IMR-90 (cell line): ENCODE data around the gene FOXB1. TPM values are rescaled to one million over a fixed set of nuclear protein-coding genes. Genes with fewer than 3 reads are reported as not detected.

Experiments
- ATAC-seq: fragments of 200-7000 bp; cut with Tn5 transposase; 2 replicates; pipeline ENCODE4 v1.9.1; 2020; ENCODE audit warnings: low read depth, mild to moderate bottlenecking, moderate library complexity
- BruUV-seq: library from RNA; stranded (reverse); fragments of 400-500 nt; replicated peaks from 2 replicates; lab custom pipeline; 2021; lab: Mats Ljungman, UMichigan
- CTCF ChIA-PET: fragments of 300-600 bp; formaldehyde crosslinking; extraction: SDS; loops from one replicate; lab custom pipeline; 2021; ENCODE audit warnings: antibody characterized with exemption; lab: Yijun Ruan, JAX
- POLR2A ChIA-PET: fragments of 300-600 bp; sonication (Branson Sonifier 250); formaldehyde crosslinking; loops from one replicate; lab custom pipeline; 2022; ENCODE audit warnings: antibody characterized with exemption; ENCODE audit not compliant: unreplicated experiment; lab: Charles Lee
- DNase-seq: peaks from one replicate; pipeline ENCODE4 v3.0.0; 2013
- H2AFZ ChIP-seq: replicated peaks from 2 replicates; pipeline ENCODE3; 2013; ENCODE audit warnings: low read length, mild to moderate bottlenecking; ENCODE audit not compliant: poor library complexity
- H2AK5ac ChIP-seq: 2 replicates; pipeline ENCODE4 v1.6.1; 2013; ENCODE audit warnings: low read depth, low read length, inconsistent platforms
- H2AK9ac ChIP-seq: replicated peaks from 2 replicates; pipeline ENCODE3; 2013; ENCODE audit warnings: mild to moderate bottlenecking, low read depth, low read length, moderate library complexity; ENCODE audit not compliant: poor library complexity
- H2BK120ac ChIP-seq: 2 replicates; pipeline ENCODE4 v1.6.1; 2013; ENCODE audit warnings: low read depth, low read length, inconsistent platforms
- H2BK15ac ChIP-seq: 3 replicates; pipeline ENCODE4 v1.6.1; 2013; ENCODE audit warnings: low read depth, low read length, inconsistent platforms
- H2BK20ac ChIP-seq: 2 replicates; pipeline ENCODE4 v1.6.1; 2013; ENCODE audit warnings: low read depth, mild to moderate bottlenecking, inconsistent platforms, low read length, moderate library complexity
- H2BK5ac ChIP-seq: 2 replicates; pipeline ENCODE4 v1.6.1; 2013; ENCODE audit warnings: mild to moderate bottlenecking, low read depth, low read length, inconsistent platforms; ENCODE audit not compliant: poor library complexity, severe bottlenecking
- H3K14ac ChIP-seq: replicated peaks from 2 replicates; pipeline ENCODE4 v1.6.1; 2013; ENCODE audit warnings: low read depth, low read length, inconsistent platforms
- H3K18ac ChIP-seq: 2 replicates; pipeline ENCODE4 v1.6.1; 2013; ENCODE audit warnings: low read depth, low read length, control low read depth
- H3K23ac ChIP-seq: 2 replicates; pipeline ENCODE4 v1.6.1; 2013; ENCODE audit warnings: low read depth, low read length, inconsistent platforms
- H3K27ac ChIP-seq: 2 replicates; pipeline ENCODE4 v1.5.1; 2013; ENCODE audit warnings: mild to moderate bottlenecking, control low read depth, low read length; ENCODE audit not compliant: insufficient read depth
- H3K27me3 ChIP-seq: 2 replicates; pipeline ENCODE4 v1.6.1; 2013; ENCODE audit warnings: low read length; ENCODE audit not compliant: control insufficient read depth, insufficient read depth
- H3K36me3 ChIP-seq: 2 replicates; pipeline ENCODE4 v1.6.1; 2013; ENCODE audit warnings: low read length, mixed read lengths; ENCODE audit not compliant: control insufficient read depth, insufficient read depth
- H3K4ac ChIP-seq: 2 replicates; pipeline ENCODE4 v1.6.1; 2013; ENCODE audit warnings: low read depth, low read length, inconsistent platforms
- H3K4me1 ChIP-seq: 2 replicates; pipeline ENCODE4 v1.6.1; 2013; ENCODE audit warnings: low read length, mixed read lengths; ENCODE audit not compliant: control insufficient read depth, insufficient read depth
- H3K4me2 ChIP-seq: 2 replicates; pipeline ENCODE4 v1.6.1; 2013; ENCODE audit warnings: low read depth, mild to moderate bottlenecking, control low read depth, low read length, moderate library complexity
- H3K4me3 ChIP-seq: 2 replicates; pipeline ENCODE4 v1.5.1; 2013; ENCODE audit warnings: low read depth, mild to moderate bottlenecking, control low read depth, low read length, moderate library complexity; ENCODE audit not compliant: insufficient read depth
- H3K56ac ChIP-seq: 2 replicates; pipeline ENCODE4 v1.6.1; 2013; ENCODE audit warnings: low read length, inconsistent platforms; ENCODE audit not compliant: insufficient read depth; ENCODE audit errors: extremely low read depth
- H3K79me1 ChIP-seq, 2 experiments: 2 replicates each; pipeline ENCODE4 v1.6.1; 2013; ENCODE audit warnings: low read length in 2 of 2, inconsistent platforms in 1 of 2, low read depth in 1 of 2
- H3K9ac ChIP-seq: 2 replicates; pipeline ENCODE4 v1.6.1; 2013; ENCODE audit warnings: low read depth, low read length, control low read depth
- H3K9me1 ChIP-seq: 2 replicates; pipeline ENCODE4 v1.6.1; 2013; ENCODE audit warnings: low read length, inconsistent platforms; ENCODE audit not compliant: insufficient read depth
- H3K9me3 ChIP-seq: 2 replicates; pipeline ENCODE4 v1.6.1; 2013; ENCODE audit warnings: low read length; ENCODE audit not compliant: control insufficient read depth, insufficient read depth
- H4K20me1 ChIP-seq: 2 replicates; pipeline ENCODE4 v1.6.1; 2013; ENCODE audit warnings: low read length, inconsistent platforms; ENCODE audit not compliant: insufficient read depth
- H4K5ac ChIP-seq: 2 replicates; pipeline ENCODE4 v1.6.1; 2013; ENCODE audit warnings: mild to moderate bottlenecking, low read depth, low read length, control low read depth
- H4K8ac ChIP-seq, 2 experiments: 2 replicates each; pipeline ENCODE4 v1.6.1; 2013; ENCODE audit warnings: low read depth in 2 of 2, low read length in 2 of 2, control low read depth in 1 of 2, inconsistent platforms in 1 of 2
- H4K91ac ChIP-seq: 2 replicates; pipeline ENCODE4 v1.6.1; 2013; ENCODE audit warnings: low read depth, low read length, inconsistent platforms; ENCODE audit not compliant: insufficient read depth
- BHLHE40 ChIP-seq: fragments of 150-350 bp; IDR thresholded peaks from 2 replicates; pipeline ENCODE4 v1.6.1; 2016; ENCODE audit warnings: mild to moderate bottlenecking, low read depth, low read length
- CEBPB ChIP-seq: IDR thresholded peaks from 2 replicates; pipeline ENCODE4 v1.6.1; 2012; ENCODE audit warnings: low read depth, low read length, improper control_type of control experiment
- CHD1 ChIP-seq: IDR thresholded peaks from 2 replicates; pipeline ENCODE4 v1.6.1; 2012; ENCODE audit warnings: low read depth, low read length, improper control_type of control experiment
- CTCF ChIP-seq: conservative IDR thresholded peaks from 2 replicates; pipeline ENCODE4 v1.5.1; 2012; ENCODE audit warnings: mild to moderate bottlenecking, low read depth, low read length, improper control_type of control experiment
- FOS ChIP-seq: fragments of 150-350 bp; IDR thresholded peaks from 2 replicates; pipeline ENCODE4 v1.6.1; 2016; ENCODE audit warnings: low read depth, low read length
- MAZ ChIP-seq: IDR thresholded peaks from 2 replicates; pipeline ENCODE4 v1.6.1; 2012; ENCODE audit warnings: low read depth, mild to moderate bottlenecking, low read length, improper control_type of control experiment, moderate library complexity, borderline replicate concordance
- MXI1 ChIP-seq: IDR thresholded peaks from 2 replicates; pipeline ENCODE4 v1.6.1; 2012; ENCODE audit warnings: low read depth, mild to moderate bottlenecking, low read length, moderate library complexity, borderline replicate concordance
- NFE2L2 ChIP-seq: fragments of 150-350 bp; IDR thresholded peaks from 2 replicates; pipeline ENCODE4 v1.6.1; 2016; ENCODE audit warnings: low read depth, mild to moderate bottlenecking, low read length
- POLR2A ChIP-seq: IDR thresholded peaks from 2 replicates; pipeline ENCODE4 v1.6.1; 2012; ENCODE audit warnings: mild to moderate bottlenecking, low read depth, low read length
- RAD21 ChIP-seq: IDR thresholded peaks from 2 replicates; pipeline ENCODE4 v1.6.1; 2012; ENCODE audit warnings: low read length, improper control_type of control experiment
- RCOR1 ChIP-seq: IDR thresholded peaks from 2 replicates; pipeline ENCODE4 v1.6.1; 2012; ENCODE audit warnings: mild to moderate bottlenecking, low read length, improper control_type of control experiment; ENCODE audit not compliant: insufficient replicate concordance
- RFX5 ChIP-seq: IDR thresholded peaks from 2 replicates; pipeline ENCODE4 v1.8.0; 2012; ENCODE audit warnings: low read depth, mild to moderate bottlenecking, low read length, moderate library complexity
- SMC3 ChIP-seq: fragments of 150-350 bp; IDR thresholded peaks from 2 replicates; pipeline ENCODE4 v1.6.1; 2016; ENCODE audit warnings: low read depth, mild to moderate bottlenecking, antibody characterized with exemption, low read length, moderate library complexity
- WGBS, 2 experiments: methylation state at CpG; one replicate each; pipeline versions ENCODE4 v1.1.5 to v1.1.7; 2013; ENCODE audit warnings: missing lambda C conversion rate in 2 of 2; ENCODE audit not compliant: insufficient read length in 1 of 2; ENCODE audit errors: extremely low coverage in 2 of 2; 5-methylcytosine and 5-hydroxymethylcytosine counted together
- dilution Hi-C: fragments of 300-500 bp; cut with HindIII; formaldehyde crosslinking; loops from one replicate; pipeline ENCODE4 v1.14.3; 2018; ENCODE audit warnings: low sequenced_read_pairs; ENCODE audit not compliant: unreplicated experiment
- in situ Hi-C: fragments of 300-500 bp; cut with MboI; formaldehyde crosslinking; loops from 3 replicates; pipeline ENCODE4 v1.14.3; 2019; ENCODE audit warnings: low sequenced_read_pairs, inconsistent platforms, mixed read lengths
- intact Hi-C: fragments of 100-400 bp; cut with micrococcal nuclease; formaldehyde crosslinking; loops from 2 replicates; pipeline ENCODE4 v1.10.0; 2022
- polyA plus RNA-seq, 3 experiments: library from polyadenylated mRNA; depleted of rRNA; stranded (reverse); fragments of >200 nt; gene quantifications; 2 replicates each; pipeline ENCODE4 v1.2.3, GENCODE V29; 2012; ENCODE audit warnings: low replicate concordance in 1 of 3
- total RNA-seq: library from RNA; depleted of rRNA; stranded (reverse); fragments of >200 nt; gene quantifications from 2 replicates; pipeline ENCODE4 v1.2.3, GENCODE V29; 2012
- TF ChIP-seq, protein P1 (sequence below): fragments of 150-350 bp; IDR thresholded peaks from 2 replicates; pipeline ENCODE4 v1.6.1; 2017; ENCODE audit warnings: mild to moderate bottlenecking, antibody characterized with exemption, low read length, low read depth
- TF ChIP-seq, protein P2 (sequence below): fragments of 150-350 bp; IDR thresholded peaks from 2 replicates; pipeline ENCODE4 v1.6.1; 2016; ENCODE audit warnings: low read depth, mild to moderate bottlenecking, low read length, moderate library complexity, borderline replicate concordance

FOXB1 gene
- total and polyA plus RNA-seq, 2 of the 4 experiments (the other 2 are of a cell fraction): not detected

DNA sequence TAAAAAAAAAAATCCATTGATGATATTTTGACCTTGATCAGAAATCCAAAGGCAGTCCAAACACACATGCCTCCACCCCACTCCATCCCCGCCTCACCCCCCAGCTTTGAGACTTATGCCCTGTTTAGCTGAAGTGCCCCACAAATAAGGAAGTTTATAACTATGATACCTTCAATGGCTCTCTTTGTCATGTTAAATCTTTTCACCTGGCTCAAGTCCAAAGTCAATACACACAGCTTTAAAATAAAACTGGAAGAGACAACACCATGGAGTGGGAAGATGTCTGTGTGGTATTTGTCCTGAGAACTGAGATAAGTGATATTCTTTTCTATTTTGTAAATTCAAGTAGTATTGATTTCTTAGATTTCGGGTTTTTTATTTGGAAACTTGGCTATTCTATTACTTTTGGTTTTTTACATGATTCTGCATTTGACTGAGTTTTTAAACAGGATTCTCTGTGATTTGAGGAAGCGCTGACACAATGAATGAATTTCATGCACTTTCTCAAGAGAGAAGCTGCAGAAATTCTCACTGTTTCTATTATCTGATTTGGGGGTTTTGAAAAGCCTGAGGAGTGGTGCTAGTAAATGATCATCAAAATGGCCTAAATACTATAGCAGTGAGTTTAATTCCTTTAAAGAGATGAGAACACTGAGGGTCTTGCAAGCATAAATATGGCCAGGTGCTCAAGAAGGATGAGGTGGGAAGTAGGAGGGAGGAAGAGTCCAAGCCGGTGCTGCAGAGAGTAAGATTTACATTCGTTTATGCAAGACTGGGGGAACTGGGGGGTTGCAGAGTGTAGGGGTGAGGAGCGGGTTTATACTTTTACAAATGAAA is 5.2 kb downstream of the FOXB1 start:
- WGBS, 2 experiments: no CpG with 5 or more reads among the region's 6 CpGs
- dilution Hi-C loops: no loop called here
- H4K20me1 ChIP-seq: no peaks in the 10 kb centered on the region
- TF ChIP-seq, protein P1, sequence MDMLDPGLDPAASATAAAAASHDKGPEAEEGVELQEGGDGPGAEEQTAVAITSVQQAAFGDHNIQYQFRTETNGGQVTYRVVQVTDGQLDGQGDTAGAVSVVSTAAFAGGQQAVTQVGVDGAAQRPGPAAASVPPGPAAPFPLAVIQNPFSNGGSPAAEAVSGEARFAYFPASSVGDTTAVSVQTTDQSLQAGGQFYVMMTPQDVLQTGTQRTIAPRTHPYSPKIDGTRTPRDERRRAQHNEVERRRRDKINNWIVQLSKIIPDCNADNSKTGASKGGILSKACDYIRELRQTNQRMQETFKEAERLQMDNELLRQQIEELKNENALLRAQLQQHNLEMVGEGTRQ: no peak
- no peak for TF ChIP-seq NFE2L2
- TF ChIP-seq RCOR1: no peak
- no peak for TF ChIP-seq MAZ
- no peak for TF ChIP-seq RAD21
- no peak for TF ChIP-seq FOS
- no peak for TF ChIP-seq BHLHE40
- TF ChIP-seq, protein P2, sequence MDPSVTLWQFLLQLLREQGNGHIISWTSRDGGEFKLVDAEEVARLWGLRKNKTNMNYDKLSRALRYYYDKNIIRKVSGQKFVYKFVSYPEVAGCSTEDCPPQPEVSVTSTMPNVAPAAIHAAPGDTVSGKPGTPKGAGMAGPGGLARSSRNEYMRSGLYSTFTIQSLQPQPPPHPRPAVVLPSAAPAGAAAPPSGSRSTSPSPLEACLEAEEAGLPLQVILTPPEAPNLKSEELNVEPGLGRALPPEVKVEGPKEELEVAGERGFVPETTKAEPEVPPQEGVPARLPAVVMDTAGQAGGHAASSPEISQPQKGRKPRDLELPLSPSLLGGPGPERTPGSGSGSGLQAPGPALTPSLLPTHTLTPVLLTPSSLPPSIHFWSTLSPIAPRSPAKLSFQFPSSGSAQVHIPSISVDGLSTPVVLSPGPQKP: no peak
- no peak for TF ChIP-seq CHD1
- TF ChIP-seq CEBPB: no peak
- TF ChIP-seq RFX5: no peak
- TF ChIP-seq CTCF: no peak
- TF ChIP-seq POLR2A: no peak
- no peak for TF ChIP-seq SMC3
- TF ChIP-seq MXI1: no peak

More for the DNA sequence above, 5.2 kb downstream of the FOXB1 start:
- intact Hi-C loops: no loop called here
- Histone ChIP-seq H4K5ac (no peak overlapping the region), H2BK120ac (no peak overlapping the region), H3K27me3 (peaks cover 54% of the 10 kb centered on the region), H2AFZ (no peak overlapping the region), H3K18ac (no peak overlapping the region), H3K4me3 (no peak overlapping the region), H3K4me2 (no peak overlapping the region), H4K8ac (no peak overlapping the region), H2BK5ac (no peak overlapping the region), H3K9me1 (no peaks in the 10 kb centered on the region), H3K9me3 (no peaks in the 10 kb centered on the region), H3K4ac (no peak overlapping the region), H3K23ac (no peak overlapping the region), H3K9ac (no peak overlapping the region), H2AK5ac (no peak overlapping the region), H3K36me3 (no peaks in the 10 kb centered on the region), H3K4me1 (no peaks in the 10 kb centered on the region; the same call in 1 of the 2 replicates), H2BK15ac (no peak overlapping the region), H2AK9ac (no peak overlapping the region), H3K14ac (no peak overlapping the region), H3K27ac (no peak overlapping the region), H2BK20ac (no peak overlapping the region), H4K91ac (no peak overlapping the region), H3K56ac (no peak overlapping the region), H3K79me1 (no peaks in the 10 kb centered on the region)
- no peak for DNase-seq
- CTCF ChIA-PET: no interaction called here
- in situ Hi-C loops: no loop called here
- POLR2A ChIA-PET: no interaction called here
- BruUV-seq: no TSS peak
- ATAC-seq: no peak
